ENCODE results near the gene CSNK2B.
A peak's percentile ranks its signal among the peaks of the same experiment; 100 is the strongest.

Gene CSNK2B

GRCh38 chr6:31669676-31670075 is 3.8 kb downstream of the CSNK2B start, which contains the start of gene LY6G5B:
Gene LY6G5B, plus strand, starts transcription at chr6:31669976. Its CDS starts 975 bp downstream, at chr6:31670951.
- Histone ChIP-seq H3K4me3 (ENCODE audit: low read depth, low read length) (no peak within 1 kb of the TSS), H3K4me1 (ENCODE audit: control insufficient read depth, insufficient read depth, low read length) (no peaks in the 10 kb centered on the region), H3K36me3 (ENCODE audit: control insufficient read depth in 2 of 2, insufficient read depth in 1 of 2, low read length in 2 of 2) (peaks cover 48 to 71% of the 10 kb centered on the region in 2 experiments), H3K27ac (ENCODE audit: extremely low read depth, low read depth, low read length) (no peak within 1 kb of the TSS), H3K9me3 (ENCODE audit: control insufficient read depth, insufficient read depth, low read depth, low read length) (no peaks in the 10 kb centered on the region)
- ChIA-PET POLR2A (interaction anchor here (0.9 to 1.1 kb wide), 2 partner anchors 9 to 445 kb away, joined by 3 to 9 read pairs; partner anchors contain the start of gene C6orf47), CTCF (interaction anchor here (1.1 kb wide), 1 partner anchor 21 kb away, joined by 3 read pairs; no protein-coding TSS in a partner anchor)
- TF ChIP-seq YY2 (tag by site-specific recombination; IDR thresholded peaks at IDR 0.05) (no peak), ZNF423 (tag by site-specific recombination; IDR thresholded peaks at IDR 0.05) (no peak), ZNF157 (tag by site-specific recombination; IDR thresholded peaks at IDR 0.05) (no peak), ZNF621 (tag by site-specific recombination; IDR thresholded peaks at IDR 0.05) (no peak), ZNF561 (tag by site-specific recombination; IDR thresholded peaks at IDR 0.05; ENCODE audit: borderline replicate concordance) (no peak), ZNF585B (tag by site-specific recombination; IDR thresholded peaks at IDR 0.05) (no peak), ZBTB21 (tag by site-specific recombination; IDR thresholded peaks at IDR 0.05) (no peak), ZNF514 (tag by site-specific recombination; IDR thresholded peaks at IDR 0.05) (no peak), REPIN1 (tag by site-specific recombination; IDR thresholded peaks at IDR 0.05; ENCODE audit: low read depth) (no peak)

- POLR2A ChIA-PET, result interaction anchor here (0.6 to 1.7 kb wide), 2 partner anchors 11 to 16 kb away, joined by 3 to 9 read pairs; partner anchors contain the start of genes C6orf47, CSNK2B and GPANK1
- no peak overlapping the region for H3K27ac ChIP-seq (ENCODE audit: extremely low read depth, low read depth, low read length)
- H3K4me3 ChIP-seq (ENCODE audit: low read depth, low read length), result no peak overlapping the region
- no peak for TF ChIP-seq ZNF548 (tag by site-specific recombination; IDR thresholded peaks at IDR 0.05)
- TF ChIP-seq ZNF654 (tag by site-specific recombination; IDR thresholded peaks at IDR 0.05; ENCODE audit: low read depth), result no peak
- H3K36me3 ChIP-seq (ENCODE audit: control insufficient read depth in 2 of 2, insufficient read depth in 1 of 2, low read length in 2 of 2), result peaks cover 13 to 23% of the 10 kb centered on the region in 2 experiments
- CTCF ChIA-PET, result no interaction called here
- no peaks in the 10 kb centered on the region for H3K9me3 ChIP-seq (ENCODE audit: control insufficient read depth, insufficient read depth, low read depth, low read length)
- no peaks in the 10 kb centered on the region; the same call in 1 of the 2 replicates for H3K4me1 ChIP-seq (ENCODE audit: control insufficient read depth, insufficient read depth, low read length)
These were observed 10.5 kb downstream of the CSNK2B start for GRCh38 chr6:31676322-31676903.

GRCh38 chr6:31676904-31677303 is 11.0 kb downstream of the CSNK2B start:
- CTCF ChIA-PET, result interaction anchor here (0.5 kb wide), 1 partner anchor 27 kb away, joined by 3 read pairs; no protein-coding TSS in a partner anchor
- H3K4me3 ChIP-seq (ENCODE audit: low read depth, low read length), result no peak overlapping the region
- H3K36me3 ChIP-seq (ENCODE audit: control insufficient read depth in 2 of 2, insufficient read depth in 1 of 2, low read length in 2 of 2), result peaks cover 11 to 18% of the 10 kb centered on the region in 2 experiments
- TF ChIP-seq ZNF19 (tag by site-specific recombination; IDR thresholded peaks at IDR 0.05; ENCODE audit: low read depth), result no peak
- TF ChIP-seq ZNF513 (tag by site-specific recombination; IDR thresholded peaks at IDR 0.05), result no peak
- no peak for TF ChIP-seq MYNN (tag by site-specific recombination; IDR thresholded peaks at IDR 0.05; ENCODE audit: borderline replicate concordance)
- TF ChIP-seq ZNF18 (tag by site-specific recombination; IDR thresholded peaks at IDR 0.05), result no peak
- TF ChIP-seq ZNF600 (tag by site-specific recombination; IDR thresholded peaks at IDR 0.05), result 0 out of 2 replicates have a peak, but pooled peaks have one; percentile 31
- no peak for TF ChIP-seq ZNF501 (tag by site-specific recombination; IDR thresholded peaks at IDR 0.05)
- no peak overlapping the region for H3K27ac ChIP-seq (ENCODE audit: extremely low read depth, low read depth, low read length)
- POLR2A ChIA-PET, result interaction anchor here (0.7 kb wide), 1 partner anchor 373 kb away, joined by 3 read pairs; no protein-coding TSS in a partner anchor
- H3K4me1 ChIP-seq (ENCODE audit: control insufficient read depth, insufficient read depth, low read length), result no peaks in the 10 kb centered on the region; the same call in 1 of the 2 replicates
- no peaks in the 10 kb centered on the region for H3K9me3 ChIP-seq (ENCODE audit: control insufficient read depth, insufficient read depth, low read depth, low read length)
